H9 (cell line): ENCODE data around the gene GPR15LG. TPM values are rescaled to one million over a fixed set of nuclear protein-coding genes. Genes with fewer than 3 reads are reported as not detected.

Experiments
- DNase-seq: peaks from one replicate; pipeline ENCODE4 v3.0.0-alpha.2; 2017
- H2AFZ ChIP-seq: one replicate; pipeline ENCODE4 v1.6.1; 2013; ENCODE audit warnings: mild to moderate bottlenecking, low read length, control low read depth, moderate library complexity
- H2AK5ac ChIP-seq: 2 replicates; pipeline ENCODE4 v1.6.1; 2013; ENCODE audit warnings: low read length, control low read depth, mixed read lengths; ENCODE audit not compliant: insufficient read length
- H2BK120ac ChIP-seq: one replicate; pipeline ENCODE4 v1.6.1; 2013; ENCODE audit warnings: low read depth, mild to moderate bottlenecking, low read length, control low read depth, inconsistent platforms; ENCODE audit not compliant: poor library complexity, severe bottlenecking
- H2BK12ac ChIP-seq: 2 replicates; pipeline ENCODE4 v1.6.1; 2013; ENCODE audit warnings: low read length, control low read depth, mixed read lengths, low read depth; ENCODE audit not compliant: insufficient read length
- H2BK15ac ChIP-seq: 2 replicates; pipeline ENCODE4 v1.6.1; 2013; ENCODE audit warnings: low read depth, low read length, control low read depth
- H2BK20ac ChIP-seq: one replicate; pipeline ENCODE4 v1.6.1; 2013; ENCODE audit warnings: low read depth, mild to moderate bottlenecking, low read length, control low read depth, inconsistent platforms; ENCODE audit not compliant: poor library complexity, severe bottlenecking
- H2BK5ac ChIP-seq: 2 replicates; pipeline ENCODE4 v1.6.1; 2013; ENCODE audit warnings: low read length, control low read depth, mixed read lengths; ENCODE audit not compliant: insufficient read length
- H3K14ac ChIP-seq: 2 replicates; pipeline ENCODE4 v1.6.1; 2013; ENCODE audit warnings: low read length, control low read depth; ENCODE audit not compliant: insufficient read depth
- H3K18ac ChIP-seq: 2 replicates; pipeline ENCODE4 v1.6.1; 2013; ENCODE audit warnings: low read depth, mild to moderate bottlenecking, mixed read lengths, low read length, control low read depth; ENCODE audit not compliant: insufficient read length
- H3K23ac ChIP-seq: 2 replicates; pipeline ENCODE4 v1.6.1; 2013; ENCODE audit warnings: low read length, control low read depth, mixed read lengths, low read depth; ENCODE audit not compliant: insufficient read length
- H3K23me2 ChIP-seq: 2 replicates; pipeline ENCODE4 v1.6.1; 2013; ENCODE audit warnings: low read depth, mild to moderate bottlenecking, mixed read lengths, low read length, control low read depth; ENCODE audit not compliant: insufficient read length, poor library complexity, severe bottlenecking
- H3K27ac ChIP-seq: 2 replicates; pipeline ENCODE4 v1.5.1; 2013; ENCODE audit warnings: low read length, control low read depth, mixed read lengths, low read depth; ENCODE audit not compliant: insufficient read length
- H3K27me3 ChIP-seq: 2 replicates; pipeline ENCODE4 v1.6.1; 2013; ENCODE audit warnings: low read length, control low read depth, inconsistent platforms; ENCODE audit not compliant: insufficient read depth
- H3K4ac ChIP-seq: 2 replicates; pipeline ENCODE4 v1.6.1; 2013; ENCODE audit warnings: low read depth, mild to moderate bottlenecking, control low read depth, inconsistent platforms, low read length, moderate library complexity
- H3K4me1 ChIP-seq: 2 replicates; pipeline ENCODE4 v1.6.1; 2013; ENCODE audit warnings: low read length, control low read depth, inconsistent platforms; ENCODE audit not compliant: insufficient read depth
- H3K4me2 ChIP-seq: 2 replicates; pipeline ENCODE4 v1.6.1; 2013; ENCODE audit warnings: low read length, control low read depth, mixed read lengths; ENCODE audit not compliant: insufficient read length, insufficient read depth
- H3K56ac ChIP-seq: 2 replicates; pipeline ENCODE4 v1.6.1; 2013; ENCODE audit warnings: low read depth, mild to moderate bottlenecking, mixed read lengths, low read length, control low read depth; ENCODE audit not compliant: insufficient read length
- H3K79me1 ChIP-seq: 2 replicates; pipeline ENCODE4 v1.6.1; 2013; ENCODE audit warnings: low read depth, mild to moderate bottlenecking, moderate library complexity, low read length, control low read depth, inconsistent platforms; ENCODE audit not compliant: insufficient read depth, poor library complexity, severe bottlenecking
- H3K79me2 ChIP-seq: 2 replicates; pipeline ENCODE4 v1.6.1; 2013; ENCODE audit warnings: low read length, control low read depth, inconsistent platforms; ENCODE audit not compliant: insufficient read depth
- H3K9ac ChIP-seq: 2 replicates; pipeline ENCODE4 v1.6.1; 2013; ENCODE audit warnings: low read length, control low read depth, mixed read lengths; ENCODE audit not compliant: insufficient read length; ENCODE audit errors: extremely low read depth
- H3K9me3 ChIP-seq: one replicate; pipeline ENCODE4 v1.6.1; 2013; ENCODE audit warnings: low read depth, low read length, inconsistent platforms; ENCODE audit not compliant: control insufficient read depth
- H3T11ph ChIP-seq: one replicate; pipeline ENCODE4 v1.6.1; 2013; ENCODE audit warnings: mild to moderate bottlenecking, low read length, control low read depth, inconsistent platforms
- H4K20me1 ChIP-seq: one replicate; pipeline ENCODE4 v1.6.1; 2013; ENCODE audit not compliant: control insufficient read depth, insufficient read length, insufficient read depth
- H4K5ac ChIP-seq: 2 replicates; pipeline ENCODE4 v1.6.1; 2013; ENCODE audit warnings: low read depth, mild to moderate bottlenecking, mixed read lengths, low read length, control low read depth; ENCODE audit not compliant: insufficient read length
- H4K8ac ChIP-seq: replicated peaks from 2 replicates; pipeline ENCODE4 v1.6.1; 2013; ENCODE audit warnings: low read length, control low read depth, mixed read lengths, low read depth; ENCODE audit not compliant: insufficient read length
- H4K91ac ChIP-seq: 2 replicates; pipeline ENCODE4 v1.6.1; 2013; ENCODE audit warnings: low read depth, mild to moderate bottlenecking, moderate library complexity, mixed read lengths, low read length, control low read depth; ENCODE audit not compliant: insufficient read length
- H3K27ac Mint-ChIP-seq, 3 experiments: 2 replicates in 2 of 3; 3 replicates in 1 of 3; pipeline ENCODE4 v1.8.0; 2020 to 2021; ENCODE audit warnings: mixed read lengths in 3 of 3, mild to moderate bottlenecking in 1 of 3, moderate library complexity in 1 of 3
- H3K27me3 Mint-ChIP-seq: 2 replicates; pipeline ENCODE4 v1.8.0; 2021; ENCODE audit warnings: low read depth, mild to moderate bottlenecking, moderate library complexity, mixed read lengths
- H3K36me3 Mint-ChIP-seq, 3 experiments: 2 replicates in 2 of 3; 3 replicates in 1 of 3; pipeline ENCODE4 v1.8.0; 2020 to 2021; ENCODE audit warnings: low read depth in 3 of 3, mixed read lengths in 3 of 3; ENCODE audit not compliant: insufficient read depth in 1 of 3
- H3K4me1 Mint-ChIP-seq, 2 experiments: 2 replicates each; pipeline ENCODE4 v1.8.0; 2020; ENCODE audit warnings: mixed read lengths in 2 of 2
- H3K4me3 Mint-ChIP-seq, 2 experiments: 2 replicates in 1 of 2; 3 replicates in 1 of 2; pipeline ENCODE4 v1.8.0; 2020 to 2021; ENCODE audit warnings: mild to moderate bottlenecking in 2 of 2, mixed read lengths in 2 of 2, moderate library complexity in 1 of 2
- H3K9me3 Mint-ChIP-seq, 2 experiments: 2 replicates in 1 of 2; 3 replicates in 1 of 2; pipeline ENCODE4 v1.8.0; 2020; ENCODE audit warnings: mild to moderate bottlenecking in 2 of 2, mixed read lengths in 2 of 2, moderate library complexity in 1 of 2
- WGBS: extraction: QIAGEN DNeasy Blood & Tissue Kit; methylation state at CpG from one replicate; pipeline ENCODE4 v1.1.7; 2013; ENCODE audit warnings: missing lambda C conversion rate, low lambda C conversion rate, mixed read lengths; ENCODE audit not compliant: insufficient read length; ENCODE audit errors: extremely low coverage; 5-methylcytosine and 5-hydroxymethylcytosine counted together
- total RNA-seq: library from RNA; stranded (reverse); gene quantifications from 2 replicates; pipeline ENCODE4 v1.2.1, GENCODE V29; 2021
- TF ChIP-seq, protein P1 (sequence below): fragments of 200-600 bp; sonication (generic); conservative IDR thresholded peaks from 3 replicates; pipeline ENCODE4 v1.8.0; 2021; ENCODE audit warnings: antibody characterized with exemption, mild to moderate bottlenecking

The GPR15LG gene
- total RNA-seq, 1 experiment from 2014 or later, result not detected

DNA sequence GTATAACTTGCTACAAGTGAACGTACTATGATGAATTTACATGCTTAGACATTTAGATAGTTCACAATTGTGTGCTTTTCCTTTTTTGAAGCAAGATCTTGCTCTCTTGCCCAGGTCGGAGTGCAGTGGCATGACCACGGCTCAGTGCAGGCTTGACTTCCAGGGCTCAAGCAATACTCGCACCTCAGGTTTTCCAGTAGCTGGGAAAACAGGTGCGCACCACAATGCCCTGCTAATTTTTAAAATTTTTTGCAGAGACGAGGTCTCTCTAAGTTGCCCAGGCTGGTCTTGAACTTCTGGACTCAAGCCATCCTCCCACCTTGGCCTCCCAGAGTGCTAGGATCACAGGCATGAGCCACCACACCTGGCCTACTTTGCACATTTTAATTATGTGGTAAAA, 1.8 kb downstream of the GPR15LG start:
- Histone ChIP-seq H3K9me3 (no peaks in the 10 kb centered on the region), H3K79me2 (no peaks in the 10 kb centered on the region), H4K8ac (no peak overlapping the region), H2AFZ (no peak overlapping the region), H3K23ac (no peak overlapping the region), H2AK5ac (no peak overlapping the region), H3K79me1 (no peaks in the 10 kb centered on the region), H2BK15ac (no peak overlapping the region), H3K18ac (no peak overlapping the region), H3K27me3 (no peaks in the 10 kb centered on the region; the same call in 1 of the 2 replicates), H2BK12ac (no peak overlapping the region), H2BK120ac (no peak overlapping the region), H4K5ac (no peak overlapping the region), H3K4me1 (peaks cover 3% of the 10 kb centered on the region; the same call in 1 of the 2 replicates), H4K20me1 (no peaks in the 10 kb centered on the region), H3K23me2 (no peaks in the 10 kb centered on the region), H3T11ph (no peak overlapping the region), H3K14ac (no peak overlapping the region), H3K27ac (no peak overlapping the region), H2BK5ac (no peak overlapping the region), H2BK20ac (no peak overlapping the region), H3K56ac (no peak overlapping the region), H3K9ac (no peak overlapping the region), H3K4ac (no peak overlapping the region), H3K4me2 (no peak overlapping the region), H4K91ac (no peak overlapping the region)
- no peaks in the 10 kb centered on the region for H3K4me1 Mint-ChIP-seq
- no CpG with 5 or more reads among the region's 6 CpGs for WGBS
- DNase-seq, result no peak
- H3K9me3 Mint-ChIP-seq, result peaks cover 2 to 5% of the 10 kb centered on the region in 2 experiments; a peak in 3 of 5 replicates
- TF ChIP-seq, protein P1, sequence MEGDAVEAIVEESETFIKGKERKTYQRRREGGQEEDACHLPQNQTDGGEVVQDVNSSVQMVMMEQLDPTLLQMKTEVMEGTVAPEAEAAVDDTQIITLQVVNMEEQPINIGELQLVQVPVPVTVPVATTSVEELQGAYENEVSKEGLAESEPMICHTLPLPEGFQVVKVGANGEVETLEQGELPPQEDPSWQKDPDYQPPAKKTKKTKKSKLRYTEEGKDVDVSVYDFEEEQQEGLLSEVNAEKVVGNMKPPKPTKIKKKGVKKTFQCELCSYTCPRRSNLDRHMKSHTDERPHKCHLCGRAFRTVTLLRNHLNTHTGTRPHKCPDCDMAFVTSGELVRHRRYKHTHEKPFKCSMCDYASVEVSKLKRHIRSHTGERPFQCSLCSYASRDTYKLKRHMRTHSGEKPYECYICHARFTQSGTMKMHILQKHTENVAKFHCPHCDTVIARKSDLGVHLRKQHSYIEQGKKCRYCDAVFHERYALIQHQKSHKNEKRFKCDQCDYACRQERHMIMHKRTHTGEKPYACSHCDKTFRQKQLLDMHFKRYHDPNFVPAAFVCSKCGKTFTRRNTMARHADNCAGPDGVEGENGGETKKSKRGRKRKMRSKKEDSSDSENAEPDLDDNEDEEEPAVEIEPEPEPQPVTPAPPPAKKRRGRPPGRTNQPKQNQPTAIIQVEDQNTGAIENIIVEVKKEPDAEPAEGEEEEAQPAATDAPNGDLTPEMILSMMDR, result no peak
- H3K27me3 Mint-ChIP-seq, result peaks cover 3% of the 10 kb centered on the region
- no peak overlapping the region for H3K27ac Mint-ChIP-seq
- peaks cover 0 to 3% (median 0%) of the 10 kb centered on the region in 3 experiments; a peak in 1 of 7 replicates for H3K36me3 Mint-ChIP-seq
- no peak overlapping the region for H3K4me3 Mint-ChIP-seq
